ENCODE results near the gene CNTN1.

Gene CNTN1

DNA sequence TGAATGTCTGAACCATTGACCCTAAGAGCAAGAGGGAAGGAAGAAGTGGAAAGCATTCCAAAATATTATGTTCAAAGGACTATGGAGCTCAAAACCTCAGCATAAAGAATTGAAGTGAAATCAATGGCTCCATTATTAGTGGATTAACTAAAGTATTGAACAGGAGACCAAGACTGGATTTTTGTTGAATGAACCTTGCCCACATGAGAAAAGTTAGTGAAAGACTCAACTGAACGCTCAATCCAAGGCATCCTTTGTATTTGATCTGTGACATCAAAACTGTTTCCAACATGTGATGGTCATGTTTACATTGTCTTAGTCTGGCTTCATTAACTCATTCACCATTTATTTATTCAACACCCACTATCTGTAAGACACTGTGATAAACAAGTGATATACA is 161.0 kb downstream of the CNTN1 start:
- no peak for DNase-seq (ENCODE audit: low read depth)

DNA sequence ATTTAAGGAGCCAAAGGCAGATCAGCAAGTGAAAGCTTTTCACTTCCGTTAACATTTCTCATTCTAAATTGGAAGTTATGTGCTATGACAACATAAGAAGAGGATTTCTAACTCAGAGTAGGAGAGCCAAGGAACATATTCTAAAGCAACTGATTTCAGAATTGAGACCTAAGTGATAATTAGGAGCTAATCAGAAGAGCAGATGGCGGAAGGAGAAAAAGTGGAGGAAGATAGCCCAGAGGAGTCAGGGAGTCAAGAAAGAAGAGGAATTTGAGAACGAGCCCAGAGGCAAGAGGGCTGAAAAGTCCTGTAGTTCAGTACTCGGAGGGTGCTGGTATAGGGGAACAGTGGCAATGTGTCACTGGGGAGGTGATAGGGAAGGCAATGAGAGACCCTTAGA is 162.4 kb downstream of the CNTN1 start:
- DNase-seq (ENCODE audit: low read depth): no peak

DNA sequence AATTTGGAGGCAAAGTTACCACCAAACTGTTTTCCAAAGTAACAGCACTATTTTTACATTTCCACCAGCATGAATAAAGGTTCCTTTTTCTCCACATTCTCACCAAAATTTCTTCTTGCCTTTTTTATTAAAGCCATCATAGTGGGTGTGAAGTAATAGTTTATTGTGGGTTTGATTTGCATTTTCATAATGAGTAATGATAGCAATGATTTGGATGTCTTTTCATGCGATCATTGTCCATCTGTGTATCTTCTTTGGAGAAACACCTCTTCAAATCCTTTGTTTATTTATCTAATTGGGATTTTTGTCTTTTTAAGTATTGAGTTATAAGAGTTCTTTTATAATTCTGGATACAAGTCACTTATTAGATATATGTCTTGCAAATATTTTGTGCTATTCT is 172.7 kb downstream of the CNTN1 start:
- no peak for DNase-seq (ENCODE audit: low read depth)

DNA sequence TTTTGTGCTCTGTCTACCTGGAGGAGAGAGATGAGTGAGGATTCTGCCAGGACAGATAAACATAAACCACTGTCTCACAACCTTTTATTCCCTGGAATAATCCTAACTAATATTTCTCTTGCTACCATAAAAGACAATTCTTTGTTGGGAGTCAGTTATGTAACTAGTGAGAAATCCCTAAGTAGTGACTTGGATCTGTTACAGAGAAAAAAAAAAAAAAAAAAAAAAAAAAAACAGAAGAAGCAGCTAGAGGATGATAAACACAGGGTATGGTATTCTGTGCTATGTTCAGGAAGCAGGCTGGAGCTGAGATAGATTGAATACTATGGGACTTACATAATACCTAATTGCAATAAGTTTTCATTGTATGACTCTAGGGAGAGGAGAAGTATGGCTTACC is 178.7 kb downstream of the CNTN1 start:
- DNase-seq (ENCODE audit: low read depth): no peak

DNA sequence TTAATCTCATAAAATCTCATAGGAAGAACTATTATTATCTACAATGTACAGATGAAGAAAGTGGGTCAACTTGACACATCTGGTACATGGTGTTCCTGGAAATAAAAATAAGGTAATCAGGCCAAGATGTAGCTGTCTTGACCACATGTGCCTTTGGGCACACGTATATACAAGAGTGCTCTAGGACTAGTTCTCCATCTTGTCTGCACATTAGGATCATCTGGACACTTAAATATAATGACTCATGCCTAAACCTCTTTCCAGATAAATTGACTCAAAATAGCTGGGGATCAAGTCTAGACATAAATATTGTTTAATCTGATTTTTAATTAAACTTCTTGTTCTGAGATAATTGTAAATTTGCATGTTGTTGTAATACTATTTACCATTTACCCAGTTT is 182.6 kb downstream of the CNTN1 start:
- DNase-seq (ENCODE audit: low read depth): no peak

DNA sequence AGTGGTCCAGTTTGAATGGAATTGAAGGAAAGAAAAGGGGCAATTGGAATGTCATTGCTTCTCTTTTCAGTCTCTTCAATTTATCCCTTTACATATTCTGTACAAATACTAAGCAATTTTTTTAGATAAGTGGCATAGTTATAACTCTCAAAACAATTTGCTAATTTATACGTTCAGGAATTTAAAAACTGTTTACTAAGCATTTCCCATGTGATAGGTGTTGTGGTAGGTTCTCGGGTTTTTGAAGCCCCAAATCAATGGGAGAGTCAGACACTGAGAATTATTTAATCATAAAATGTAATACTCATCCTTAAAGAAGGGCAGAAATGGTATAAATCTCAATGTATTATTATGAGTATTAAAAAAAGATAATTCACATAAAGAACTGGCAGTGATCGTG is 197.1 kb downstream of the CNTN1 start:
- no peak for DNase-seq (ENCODE audit: low read depth)

DNA sequence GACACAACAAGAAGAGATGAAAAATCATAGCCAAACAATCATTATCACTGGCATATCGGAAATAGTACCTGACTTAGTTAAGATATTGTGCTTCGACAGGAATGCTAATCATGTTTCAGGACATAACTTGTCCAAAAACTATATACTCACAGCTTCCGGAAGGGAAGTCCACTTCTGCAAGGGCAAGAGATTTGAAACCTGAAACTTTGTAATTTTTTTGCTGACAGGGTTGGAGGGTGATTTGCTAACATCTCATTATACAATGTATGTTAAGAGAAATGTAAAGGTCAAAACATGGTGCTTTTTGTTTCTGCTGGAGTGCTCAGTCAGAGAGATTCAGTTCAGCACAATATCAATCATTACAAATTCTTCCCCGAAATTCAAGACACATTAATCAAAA is 200.3 kb downstream of the CNTN1 start:
- DNase-seq (ENCODE audit: low read depth): no peak

DNA sequence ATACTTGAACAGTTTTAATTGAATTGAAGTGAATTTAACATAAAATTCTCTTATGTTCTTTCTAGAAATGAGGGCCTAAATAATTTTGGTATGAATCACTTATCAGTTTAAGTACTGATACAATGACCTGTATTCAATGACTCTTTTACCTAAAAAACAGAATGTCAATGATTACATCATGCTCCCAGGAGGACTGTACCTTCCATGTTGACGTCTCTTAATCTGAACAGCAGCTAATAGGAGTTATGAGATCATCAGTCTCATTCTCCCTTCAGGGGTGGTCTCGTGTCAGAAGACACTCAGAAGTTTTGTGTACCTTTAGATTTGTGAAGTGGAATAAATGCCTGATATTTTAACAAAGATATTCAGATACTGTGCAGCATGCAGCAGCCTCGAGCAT is 206.3 kb downstream of the CNTN1 start:
- DNase-seq (ENCODE audit: low read depth): no peak

DNA sequence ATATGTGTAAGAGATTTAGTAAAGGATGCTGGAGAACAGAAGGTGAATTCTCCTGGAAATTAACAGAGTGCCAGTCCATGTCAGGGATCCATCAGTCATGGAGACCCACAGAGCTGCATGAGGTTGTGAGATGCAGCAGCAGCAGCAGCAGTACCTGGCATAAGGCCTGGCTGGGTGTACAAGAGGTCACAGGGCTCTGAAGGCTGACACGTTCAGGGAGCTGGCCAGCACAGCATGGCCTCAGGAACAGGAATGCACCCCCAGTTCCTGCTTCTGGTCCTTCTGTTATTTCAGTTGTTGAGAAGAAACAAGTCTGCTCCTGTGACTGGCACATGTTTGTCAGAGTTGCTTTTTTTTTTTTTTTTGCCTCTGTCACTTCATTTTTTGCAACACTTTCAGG is 210.8 kb downstream of the CNTN1 start:
- DNase-seq (ENCODE audit: low read depth): no peak

DNA sequence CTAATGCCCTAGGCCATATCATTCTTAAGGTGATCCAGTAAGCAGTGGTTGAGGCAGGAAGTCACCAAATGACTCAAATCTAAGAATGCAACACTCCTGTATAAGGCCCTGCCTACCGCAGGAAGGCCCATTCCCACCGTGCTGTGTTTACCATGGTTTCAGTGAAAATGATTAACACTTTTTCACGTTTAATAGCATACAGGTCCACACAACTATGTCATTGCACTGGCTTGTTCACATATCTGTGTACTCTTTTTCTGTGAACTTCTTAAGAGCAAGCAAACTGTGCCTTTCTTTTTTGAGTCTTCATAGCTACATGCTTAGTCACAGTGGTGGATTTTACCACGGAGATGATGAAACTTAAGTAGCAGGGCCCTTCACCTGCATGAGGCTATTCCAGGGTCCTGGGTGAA is 214.9 kb downstream of the CNTN1 start:
- no peak for DNase-seq (ENCODE audit: low read depth)

DNA sequence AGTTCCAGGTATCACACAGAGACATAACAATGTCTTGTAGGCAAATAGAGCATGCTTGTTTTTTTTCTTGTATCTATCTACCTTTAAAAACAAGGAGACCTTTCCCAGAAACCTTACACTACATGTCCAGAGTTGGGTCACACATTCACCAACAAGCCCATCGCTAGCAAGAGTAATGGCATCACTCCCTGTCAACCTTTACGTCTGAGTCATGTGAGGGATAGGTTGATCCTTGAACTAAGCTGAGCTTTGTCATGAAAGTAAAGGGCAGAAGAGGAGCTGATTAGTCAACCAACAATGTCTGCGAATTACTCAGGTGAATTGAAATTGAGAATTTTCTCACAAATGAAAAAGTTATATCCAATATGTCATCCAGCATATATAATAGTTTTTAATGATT is 219.4 kb downstream of the CNTN1 start:
- DNase-seq (ENCODE audit: low read depth): no peak

DNA sequence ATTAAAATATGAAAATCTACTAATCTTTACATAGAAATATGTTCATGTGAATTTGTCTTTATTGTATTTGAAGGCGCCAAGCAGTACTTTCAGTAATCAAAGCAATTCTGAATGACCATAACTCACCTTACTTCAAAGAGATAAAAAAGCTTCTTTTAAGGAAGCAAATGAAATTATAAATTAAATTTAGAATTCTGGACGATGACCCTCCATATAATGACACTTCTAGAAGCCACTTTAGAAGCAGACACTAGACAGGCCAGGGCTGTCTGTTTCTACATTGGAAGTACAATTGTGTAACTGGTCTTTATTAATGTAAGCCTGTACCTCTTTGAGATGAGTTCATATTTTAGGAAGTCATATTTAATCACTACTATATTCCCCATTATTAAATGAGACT is 222.9 kb downstream of the CNTN1 start:
- DNase-seq (ENCODE audit: low read depth): no peak

DNA sequence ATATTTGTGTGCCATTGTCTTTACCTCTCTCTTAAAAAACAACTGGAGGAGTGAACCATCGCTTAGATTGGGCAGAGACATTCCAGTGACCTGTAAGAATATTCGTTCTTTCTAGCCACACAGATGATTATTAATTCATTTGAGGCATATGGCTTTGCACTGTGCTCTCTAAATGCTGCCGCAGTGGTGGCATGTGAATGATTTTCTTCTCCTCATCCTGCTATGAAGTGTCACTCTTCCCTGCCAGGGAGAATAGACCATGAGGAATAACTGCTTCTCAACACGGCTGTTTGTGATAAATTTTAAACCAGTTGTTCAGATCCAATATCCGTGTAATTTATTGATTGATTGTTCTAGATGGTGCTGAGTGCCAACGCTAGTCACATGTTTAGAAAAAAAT is 225.3 kb downstream of the CNTN1 start:
- DNase-seq (ENCODE audit: low read depth): no peak

DNA sequence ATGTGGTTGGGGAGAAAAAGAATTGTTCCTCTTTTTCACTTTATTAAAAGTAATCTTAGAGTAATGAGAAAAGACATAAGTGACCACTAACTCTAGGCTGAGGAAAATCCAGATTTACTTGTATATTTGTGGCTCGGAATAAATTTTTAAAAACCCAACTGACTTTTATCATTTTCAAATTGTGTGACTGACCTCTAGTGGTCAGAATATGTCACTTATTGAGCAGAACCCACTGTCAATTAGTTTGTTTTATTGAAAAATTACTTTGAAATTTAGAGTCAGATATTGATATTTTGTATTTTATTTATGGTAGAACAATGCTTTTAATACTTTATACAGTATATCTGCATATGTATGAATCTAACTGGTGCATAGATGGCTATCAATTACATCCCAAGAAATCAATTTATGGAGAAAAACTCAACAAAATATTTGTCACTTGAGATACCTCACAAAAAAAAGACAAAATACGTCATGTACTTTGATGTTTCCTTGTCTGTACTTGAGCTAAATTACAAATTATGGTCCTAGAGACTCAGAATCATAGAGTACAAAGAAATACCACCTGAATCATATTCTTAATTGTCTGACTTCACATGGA is 229.4 kb downstream of the CNTN1 start:
- DNase-seq (ENCODE audit: low read depth): no peak

DNA sequence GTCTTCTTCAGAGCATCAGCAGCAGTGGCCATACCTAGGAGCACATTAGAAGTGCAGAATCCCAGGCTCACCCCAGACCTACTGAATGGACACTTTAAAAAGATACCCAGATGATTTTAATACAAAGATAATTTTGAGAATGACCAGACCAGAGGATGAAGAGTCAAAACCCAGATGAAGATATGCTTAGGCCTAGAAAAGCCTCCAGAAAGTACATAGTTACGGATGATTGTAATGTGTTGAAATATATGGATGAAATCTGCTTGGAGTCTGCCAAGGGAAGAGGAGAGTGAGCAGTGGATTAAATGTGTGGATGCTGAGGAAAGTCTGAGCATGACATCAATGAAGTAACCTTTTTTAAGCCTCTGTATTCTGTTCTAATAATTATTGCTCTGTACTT is 245.7 kb downstream of the CNTN1 start:
- no peak for DNase-seq (ENCODE audit: low read depth)

DNA sequence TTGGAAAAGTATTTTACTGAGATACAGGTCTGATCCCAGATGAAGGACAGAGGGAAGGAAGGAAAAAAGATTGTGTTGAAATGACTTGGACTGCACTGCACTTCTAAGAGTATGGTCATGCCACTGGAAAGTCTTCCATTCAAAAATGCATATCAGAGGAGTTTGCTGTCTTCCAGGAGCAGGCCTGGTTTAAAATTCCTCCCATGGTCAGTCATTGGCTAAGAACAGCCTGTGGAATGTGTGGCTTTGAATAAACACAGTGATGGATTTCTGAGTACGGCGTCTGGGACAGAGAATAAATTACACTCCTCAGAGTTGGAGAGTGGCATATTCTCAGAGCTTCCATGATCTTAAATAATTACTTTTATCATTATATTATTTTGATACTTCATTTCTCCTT is 250.1 kb downstream of the CNTN1 start:
- DNase-seq (ENCODE audit: low read depth): no peak

DNA sequence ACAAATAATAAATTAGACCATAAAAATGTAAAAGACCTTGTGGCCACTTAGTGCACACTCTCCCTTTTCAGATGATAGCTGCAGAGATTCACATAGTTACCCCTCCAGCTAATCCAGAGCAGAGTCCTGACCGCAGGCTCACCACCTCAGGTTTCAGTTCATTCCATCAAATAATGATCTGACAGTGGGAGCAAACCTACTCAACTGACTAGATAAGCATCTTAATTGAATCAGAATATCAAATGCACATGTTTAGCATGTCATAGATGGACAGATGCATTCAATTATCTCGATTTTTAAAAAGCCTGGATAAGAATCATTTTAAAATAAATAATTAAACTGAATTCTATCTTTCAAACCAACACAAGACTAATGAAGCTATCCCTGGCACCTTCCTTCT is 253.5 kb downstream of the CNTN1 start:
- no peak for DNase-seq (ENCODE audit: low read depth)

DNA sequence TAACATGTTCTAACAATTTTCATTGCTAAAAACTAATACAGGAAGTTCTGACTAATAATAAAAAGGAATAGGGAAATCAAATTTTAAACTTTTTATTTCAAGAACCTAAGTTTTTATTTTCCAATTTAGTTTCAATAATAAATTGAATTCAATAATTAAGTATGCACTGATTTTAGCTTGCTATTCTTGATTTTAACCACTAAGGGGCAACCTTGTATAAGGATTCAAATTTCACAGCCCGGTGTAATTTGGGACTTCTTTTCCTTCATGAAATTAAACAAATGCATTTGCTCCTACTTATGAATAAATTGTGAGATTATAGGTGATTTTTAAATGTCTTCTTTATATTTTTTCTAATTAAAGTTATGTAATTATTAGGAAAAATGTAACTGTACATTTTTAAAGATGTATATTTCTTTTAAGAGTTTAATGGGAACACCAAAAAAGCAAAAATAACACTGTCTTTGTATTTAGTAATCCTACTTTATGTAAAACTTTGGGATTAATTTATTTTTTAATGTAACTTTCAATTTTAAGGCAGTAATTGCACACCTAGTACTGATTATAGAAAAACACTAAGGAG is 254.5 kb downstream of the CNTN1 start:
- no peak for DNase-seq (ENCODE audit: low read depth)

DNA sequence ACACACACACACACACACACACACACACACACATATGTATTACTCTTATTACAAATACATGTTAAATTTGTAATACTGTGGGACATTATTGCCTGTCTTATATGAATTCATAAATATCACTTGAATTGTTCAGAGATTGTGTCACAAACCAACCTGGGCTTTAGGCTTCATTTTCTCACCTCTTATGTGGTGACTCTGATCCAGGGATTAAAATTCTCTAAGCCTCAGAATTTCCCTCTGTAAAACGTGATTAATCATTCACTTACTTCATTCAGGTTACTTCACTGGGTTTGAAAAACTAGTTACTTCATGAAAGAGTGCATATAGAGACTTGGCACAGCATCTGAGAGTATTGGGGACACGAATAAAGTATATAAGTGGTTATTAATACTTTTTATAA is 255.6 kb downstream of the CNTN1 start:
- no peak for DNase-seq (ENCODE audit: low read depth)

DNA sequence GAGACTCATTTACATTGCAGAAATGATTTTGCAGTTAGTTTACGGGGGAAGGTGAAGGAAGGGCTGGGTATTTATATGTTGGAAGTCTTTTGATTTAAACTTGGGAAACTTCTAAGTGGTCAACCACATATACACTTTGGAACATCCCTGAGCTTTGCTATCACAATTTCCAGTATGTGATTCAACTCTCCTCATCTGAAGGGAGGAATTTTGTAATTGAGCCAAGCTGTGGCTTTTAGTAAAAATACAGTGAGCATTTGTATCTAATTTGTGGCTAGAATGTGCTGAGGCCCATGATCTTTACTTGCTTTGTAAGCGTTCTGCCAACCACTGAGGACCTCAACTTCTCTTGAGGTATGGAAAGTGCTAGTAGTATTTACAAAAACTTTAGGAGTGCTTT is 260.8 kb downstream of the CNTN1 start:
- DNase-seq (ENCODE audit: low read depth): no peak

DNA sequence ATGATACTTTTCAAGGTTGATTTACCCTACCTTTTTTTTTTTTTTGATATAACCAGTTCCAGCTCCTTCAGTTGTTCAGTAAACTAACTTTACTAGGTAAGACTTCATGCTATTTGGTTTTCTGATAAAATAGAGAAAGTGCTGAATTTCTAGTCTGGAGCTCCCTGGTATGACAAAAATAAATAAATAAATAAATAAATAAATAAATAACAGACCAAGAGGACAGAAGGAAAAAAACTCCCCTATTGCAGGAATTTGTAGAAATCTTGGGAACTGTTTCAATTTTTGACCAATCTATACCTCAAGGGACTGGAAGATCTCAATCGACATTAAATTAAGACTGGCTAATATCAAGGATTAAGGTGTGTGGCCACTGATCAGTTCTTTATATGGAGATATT is 265.2 kb downstream of the CNTN1 start:
- no peak for DNase-seq (ENCODE audit: low read depth)

DNA sequence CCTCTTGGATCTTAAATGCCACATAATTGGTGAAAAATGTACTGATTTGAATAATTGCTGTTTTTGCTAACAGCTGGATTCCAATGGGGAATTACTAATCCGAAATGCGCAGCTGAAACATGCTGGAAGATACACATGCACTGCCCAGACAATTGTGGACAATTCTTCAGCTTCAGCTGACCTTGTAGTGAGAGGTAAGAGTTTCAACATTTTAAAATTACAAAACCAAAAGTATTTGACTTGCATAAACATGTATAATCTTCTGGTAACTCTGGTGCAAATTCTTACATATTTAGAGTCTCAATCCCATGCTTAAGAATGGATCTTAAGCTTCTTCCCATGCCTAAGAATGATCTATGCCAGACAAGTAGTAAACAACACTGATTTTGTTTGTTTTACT is 266.8 kb downstream of the CNTN1 start:
- DNase-seq (ENCODE audit: low read depth): no peak

DNA sequence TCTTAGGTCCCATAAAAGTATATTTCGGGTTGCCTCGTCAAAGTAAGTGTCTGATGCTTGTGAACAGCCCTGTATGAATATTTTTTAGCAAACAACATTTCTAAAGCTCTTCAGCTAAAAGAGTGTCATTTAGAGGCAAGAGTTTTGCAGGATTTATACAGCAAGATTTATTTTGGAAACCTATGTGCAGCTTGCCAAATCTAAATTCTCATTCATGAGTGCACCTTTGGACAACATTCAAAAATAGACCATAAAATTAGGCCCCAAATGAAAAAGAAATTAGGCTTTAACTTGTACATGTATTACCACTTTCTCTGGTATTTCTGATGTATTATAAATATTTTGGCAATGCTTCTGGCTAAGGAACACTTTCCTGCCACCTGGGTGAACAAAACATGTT is 271.5 kb downstream of the CNTN1 start:
- no peak for DNase-seq (ENCODE audit: low read depth)

DNA sequence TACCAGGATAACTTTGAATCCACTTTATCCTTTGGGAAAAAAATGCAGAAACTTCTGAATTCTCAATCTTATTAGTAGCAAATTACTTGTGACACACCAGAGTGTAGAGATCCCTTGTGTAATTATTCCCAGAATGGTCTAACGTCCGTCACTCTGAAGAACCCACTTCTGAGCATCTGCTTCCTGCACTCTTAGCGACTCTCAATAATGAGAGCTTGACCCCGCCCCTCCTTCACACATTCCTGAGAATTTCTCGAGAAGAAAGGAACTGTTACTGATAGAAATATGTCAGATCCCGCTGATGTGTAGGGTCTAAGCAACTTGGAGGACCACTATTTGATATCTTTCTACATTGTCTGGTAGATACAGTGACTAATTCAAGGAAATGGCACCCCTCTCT is 277.6 kb downstream of the CNTN1 start:
- DNase-seq (ENCODE audit: low read depth): no peak

All from activated T-helper 9 cell treated with anti-CD3 and anti-CD28 coated beads, Interleukin-2, amount 50 U/mL, for 16 hours (primary cell).